CD4-positive, alpha-beta T cell (primary cell): ENCODE data around the gene LPO. TPM values are rescaled to one million over a fixed set of nuclear protein-coding genes. Genes with fewer than 3 reads are reported as not detected.

Experiments used
- ATAC-seq: fragments of 200-7000 bp; cut with Tn5 transposase; one replicate; pipeline ENCODE4 v1.10.0; 2022; ENCODE audit warnings: mild to moderate bottlenecking; ENCODE audit not compliant: poor library complexity
- CTCF ChIA-PET: fragments of 350-600 bp; sonication (Branson Sonifier 250); formaldehyde crosslinking; loops from one replicate; lab custom pipeline; 2021; ENCODE audit warnings: antibody characterized with exemption, inconsistent platforms; lab: Charles Lee
- POLR2A ChIA-PET: fragments of 350-600 bp; sonication (Branson Sonifier 250); formaldehyde crosslinking; loops from one replicate; lab custom pipeline; 2021; ENCODE audit warnings: antibody characterized with exemption, inconsistent platforms; lab: Charles Lee
- DNase-seq, 14 experiments: peaks; one replicate each; pipeline ENCODE4 v3.0.0-alpha.2; 2013 to 2020; ENCODE audit warnings: mixed read lengths in 2 of 14
- H3K27ac ChIP-seq, 2 donors: one replicate each; pipeline versions ENCODE4 v1.5.1 to v1.7.0; 2013; ENCODE audit warnings: low read length in 2 of 2, low read depth in 1 of 2, mild to moderate bottlenecking in 1 of 2
- H3K27me3 ChIP-seq, 2 experiments: 1 replicate in 1 of 2; 2 replicates in 1 of 2; pipeline versions ENCODE4 v1.6.1 to v1.7.0; 2013; ENCODE audit warnings: low read length in 2 of 2, control low read depth in 1 of 2, mild to moderate bottlenecking in 1 of 2, moderate library complexity in 1 of 2; ENCODE audit not compliant: insufficient read depth in 2 of 2, control insufficient read depth in 1 of 2
- H3K36me3 ChIP-seq: one replicate; pipeline ENCODE4 v1.6.1; 2013; ENCODE audit warnings: low read length, control low read depth; ENCODE audit not compliant: insufficient read depth
- H3K4me1 ChIP-seq: one replicate; pipeline ENCODE4 v1.6.1; 2013; ENCODE audit warnings: low read length, control low read depth; ENCODE audit not compliant: insufficient read depth
- H3K4me3 ChIP-seq: one replicate; pipeline ENCODE4 v1.5.1; 2013; ENCODE audit warnings: mild to moderate bottlenecking, low read length, moderate library complexity
- H3K9me3 ChIP-seq, 2 experiments: 1 replicate in 1 of 2; 2 replicates in 1 of 2; pipeline versions ENCODE4 v1.6.1 to v1.7.0; 2013; ENCODE audit warnings: low read length in 2 of 2, mild to moderate bottlenecking in 2 of 2, control low read depth in 1 of 2, moderate library complexity in 1 of 2; ENCODE audit not compliant: control insufficient read depth in 1 of 2, insufficient read depth in 1 of 2
- H3K27ac Mint-ChIP-seq: one replicate; pipeline ENCODE4 v1.8.0; 2020; ENCODE audit warnings: mixed read lengths
- H3K27me3 Mint-ChIP-seq: one replicate; pipeline ENCODE4 v1.8.0; 2021; ENCODE audit warnings: mixed read lengths
- H3K36me3 Mint-ChIP-seq: one replicate; pipeline ENCODE4 v1.8.0; 2021; ENCODE audit warnings: low read depth, mixed read lengths
- H3K4me1 Mint-ChIP-seq: one replicate; pipeline ENCODE4 v1.8.0; 2021; ENCODE audit warnings: low read depth, mixed read lengths
- H3K4me3 Mint-ChIP-seq: one replicate; pipeline ENCODE4 v1.8.0; 2020; ENCODE audit warnings: mild to moderate bottlenecking, mixed read lengths
- H3K9me3 Mint-ChIP-seq: one replicate; pipeline ENCODE4 v1.8.0; 2020; ENCODE audit warnings: mixed read lengths
- intact Hi-C, 2 experiments: fragments of 100-400 bp; cut with DNase I in 1 of 2; cut with micrococcal nuclease in 1 of 2; formaldehyde crosslinking; loops; one replicate each; pipeline versions ENCODE4 v1.15.1 to v1.9.0; 2023 to 2025; cut with DNase I, micrococcal nuclease
- total RNA-seq, 174 experiments: library from RNA in 2 of 174; stranded (reverse) in 2 of 174; gene quantifications; one replicate each; pipeline ENCODE4 v1.2.3 and lab custom pipeline; 2021 to 2026
- TF ChIP-seq, protein P1 (sequence below): fragments of 200-600 bp; IDR thresholded peaks from one replicate; pipeline ENCODE4 v1.8.0; 2022; ENCODE audit warnings: antibody characterized with exemption, mild to moderate bottlenecking

LPO gene
- total RNA-seq, 2 experiments from 2014 or later = not detected

DNA sequence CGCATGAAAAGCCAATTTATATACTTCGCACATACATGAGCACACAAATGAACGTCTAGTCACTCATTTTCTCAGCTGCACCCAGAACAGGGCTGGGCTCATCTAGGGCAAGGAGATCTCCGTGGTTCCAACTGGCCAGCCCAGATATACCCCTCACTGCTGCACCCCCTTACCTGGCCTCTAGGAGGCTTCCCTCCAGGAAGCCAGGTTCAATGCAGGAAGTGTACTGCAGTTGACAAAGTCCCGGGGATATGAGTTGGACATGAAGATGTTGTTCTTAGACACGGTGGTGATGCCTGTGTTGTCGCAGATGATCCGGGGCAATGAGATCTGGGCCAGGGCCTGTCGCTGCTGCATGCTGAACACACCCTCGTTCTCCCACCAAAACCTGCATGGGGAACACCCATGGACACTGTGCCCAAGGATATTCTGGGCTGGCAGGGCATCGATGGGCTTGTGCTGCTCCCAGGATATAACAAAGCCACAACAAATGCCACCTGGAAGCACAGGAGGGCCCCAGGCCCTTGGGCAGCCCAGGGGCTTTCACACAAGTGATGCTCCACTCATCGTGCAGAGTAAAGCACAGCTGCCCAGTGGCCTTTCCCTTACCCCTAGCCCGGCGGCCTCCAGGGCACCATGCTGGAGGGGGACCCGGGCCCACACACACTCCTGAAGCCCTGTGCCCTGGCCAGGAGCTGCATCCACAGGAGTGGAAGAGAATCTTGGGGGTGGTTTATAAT, 32.3 kb downstream of the LPO start:
- H3K27ac Mint-ChIP-seq = no peak overlapping the region
- ChIA-PET CTCF (no interaction called here), POLR2A (no interaction called here)
- Histone ChIP-seq H3K4me3 (no peak overlapping the region), H3K36me3 (no peaks in the 10 kb centered on the region), H3K27ac (no peak overlapping the region), H3K27me3 (peaks cover 6 to 8% of the 10 kb centered on the region in 2 experiments), H3K9me3 (no peaks in the 10 kb centered on the region), H3K4me1 (no peaks in the 10 kb centered on the region)
- no peaks in the 10 kb centered on the region for H3K36me3 Mint-ChIP-seq
- intact Hi-C loops = no loop called here
- TF ChIP-seq, protein P1, sequence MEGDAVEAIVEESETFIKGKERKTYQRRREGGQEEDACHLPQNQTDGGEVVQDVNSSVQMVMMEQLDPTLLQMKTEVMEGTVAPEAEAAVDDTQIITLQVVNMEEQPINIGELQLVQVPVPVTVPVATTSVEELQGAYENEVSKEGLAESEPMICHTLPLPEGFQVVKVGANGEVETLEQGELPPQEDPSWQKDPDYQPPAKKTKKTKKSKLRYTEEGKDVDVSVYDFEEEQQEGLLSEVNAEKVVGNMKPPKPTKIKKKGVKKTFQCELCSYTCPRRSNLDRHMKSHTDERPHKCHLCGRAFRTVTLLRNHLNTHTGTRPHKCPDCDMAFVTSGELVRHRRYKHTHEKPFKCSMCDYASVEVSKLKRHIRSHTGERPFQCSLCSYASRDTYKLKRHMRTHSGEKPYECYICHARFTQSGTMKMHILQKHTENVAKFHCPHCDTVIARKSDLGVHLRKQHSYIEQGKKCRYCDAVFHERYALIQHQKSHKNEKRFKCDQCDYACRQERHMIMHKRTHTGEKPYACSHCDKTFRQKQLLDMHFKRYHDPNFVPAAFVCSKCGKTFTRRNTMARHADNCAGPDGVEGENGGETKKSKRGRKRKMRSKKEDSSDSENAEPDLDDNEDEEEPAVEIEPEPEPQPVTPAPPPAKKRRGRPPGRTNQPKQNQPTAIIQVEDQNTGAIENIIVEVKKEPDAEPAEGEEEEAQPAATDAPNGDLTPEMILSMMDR = no peak
- no peaks in the 10 kb centered on the region for H3K9me3 Mint-ChIP-seq
- H3K4me1 Mint-ChIP-seq = no peaks in the 10 kb centered on the region
- H3K27me3 Mint-ChIP-seq = peaks cover 25% of the 10 kb centered on the region
- no peak overlapping the region for H3K4me3 Mint-ChIP-seq
- no peak for DNase-seq
- ATAC-seq = no peak

DNA sequence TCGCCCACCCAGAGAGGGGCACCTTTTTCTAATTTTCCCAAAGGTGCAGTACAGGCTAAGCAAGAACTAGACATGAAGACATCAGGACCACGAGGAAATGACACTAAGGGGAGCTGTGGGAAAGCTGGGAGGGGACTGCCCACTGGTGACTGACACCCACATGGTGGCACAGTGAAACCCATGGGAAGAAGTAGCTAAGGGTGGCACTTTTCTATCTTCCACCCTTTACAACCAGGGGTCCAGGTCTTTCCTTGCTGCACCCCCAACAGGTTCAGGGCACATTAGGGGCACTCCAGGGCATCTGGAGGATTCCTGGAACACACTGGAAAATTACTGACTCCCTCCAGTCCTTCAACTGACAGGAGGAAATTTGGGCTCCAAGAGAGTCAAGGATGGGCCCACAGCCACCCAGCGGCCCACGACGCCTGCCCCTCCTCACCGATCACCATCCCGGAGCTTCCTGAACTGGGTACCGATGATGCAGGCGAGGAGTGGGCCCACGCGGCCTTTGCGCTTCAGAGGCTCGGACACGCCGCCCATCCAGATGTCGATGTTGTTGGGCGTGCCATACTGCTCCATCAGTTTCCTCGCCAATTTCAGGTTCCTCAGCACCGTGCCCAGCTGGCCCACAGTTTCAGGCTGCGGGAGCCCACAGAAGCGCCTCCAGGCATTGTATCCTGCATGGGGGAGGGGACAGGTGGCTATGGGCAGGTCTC, 33.0 kb downstream of the LPO start:
- no peaks in the 10 kb centered on the region for H3K9me3 Mint-ChIP-seq
- H3K27ac Mint-ChIP-seq = no peak overlapping the region
- CTCF ChIA-PET = interaction anchor here (0.6 kb wide), 1 partner anchor 1453 kb away, joined by 3 read pairs; no protein-coding TSS in a partner anchor
- H3K27me3 Mint-ChIP-seq = peaks cover 23% of the 10 kb centered on the region
- H3K27ac ChIP-seq = no peak overlapping the region
- H3K27me3 ChIP-seq = peaks cover 0 to 4% of the 10 kb centered on the region in 2 experiments
- ATAC-seq = no peak
- POLR2A ChIA-PET = no interaction called here
- TF ChIP-seq, protein P1 = no peak
- H3K4me3 Mint-ChIP-seq = no peak overlapping the region
- H3K4me3 ChIP-seq = no peak overlapping the region
- H3K36me3 ChIP-seq = no peaks in the 10 kb centered on the region
- intact Hi-C loops = no loop called here
- H3K36me3 Mint-ChIP-seq = no peaks in the 10 kb centered on the region
- no peaks in the 10 kb centered on the region for H3K9me3 ChIP-seq
- DNase-seq = no peak
- H3K4me1 Mint-ChIP-seq = no peaks in the 10 kb centered on the region
- no peaks in the 10 kb centered on the region for H3K4me1 ChIP-seq

DNA sequence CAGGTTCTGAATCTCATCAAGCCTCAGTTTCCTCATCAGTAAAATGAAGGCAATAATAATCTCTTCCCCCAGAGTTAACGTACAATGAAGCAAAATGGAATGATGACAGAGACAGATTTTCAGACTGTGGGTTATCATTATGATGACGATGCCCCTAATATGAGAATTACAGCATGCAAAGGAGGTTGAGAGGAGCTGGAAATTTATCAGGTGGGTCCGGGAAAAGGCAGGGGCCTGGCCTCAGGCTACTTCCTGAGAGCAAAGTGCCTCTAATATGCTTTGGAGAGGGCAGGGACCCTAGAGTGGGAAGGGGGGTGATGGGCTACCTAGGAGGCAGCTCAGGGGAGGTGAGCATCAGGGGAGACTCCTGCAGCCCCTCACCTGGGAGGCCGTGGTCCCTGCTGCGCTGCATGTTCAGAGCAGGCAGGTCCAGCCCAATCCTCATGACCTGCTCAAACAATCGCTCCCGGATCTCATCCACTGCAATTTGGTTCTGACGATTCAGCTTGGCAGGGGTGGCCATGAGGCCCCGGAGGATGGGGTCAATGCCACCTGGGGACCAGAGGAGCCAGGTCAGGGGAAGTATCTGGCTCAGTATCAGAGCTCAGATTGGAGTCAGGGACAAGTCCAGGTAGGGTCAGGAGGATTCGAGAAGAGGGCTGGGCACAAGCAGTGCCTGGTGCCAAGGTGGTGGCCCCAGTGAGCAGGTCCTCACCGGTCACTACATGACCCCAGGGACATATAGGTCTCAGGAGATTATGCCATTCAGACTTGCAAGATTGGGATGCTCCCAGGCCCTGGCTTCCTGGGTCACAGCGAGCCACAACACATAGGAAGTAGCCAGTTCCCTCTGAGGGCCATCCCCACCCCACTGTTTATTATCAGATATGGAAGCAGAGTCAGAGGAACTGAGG, 34.2 kb downstream of the LPO start:
- Mint-ChIP-seq H3K4me3 (no peak overlapping the region), H3K4me1 (no peaks in the 10 kb centered on the region), H3K27me3 (peaks cover 17% of the 10 kb centered on the region), H3K27ac (no peak overlapping the region), H3K36me3 (no peaks in the 10 kb centered on the region), H3K9me3 (no peaks in the 10 kb centered on the region)
- ChIA-PET POLR2A (no interaction called here), CTCF (interaction anchor here (0.6 kb wide), 1 partner anchor 1452 kb away, joined by 3 read pairs; no protein-coding TSS in a partner anchor)
- TF ChIP-seq, protein P1 = no peak
- peaks cover 0 to under 1% of the 10 kb centered on the region in 2 experiments for H3K27me3 ChIP-seq
- intact Hi-C loops = no loop called here
- no peak overlapping the region for H3K27ac ChIP-seq
- DNase-seq (no peak), ATAC-seq (no peak)
- H3K9me3 ChIP-seq = no peaks in the 10 kb centered on the region
- H3K36me3 ChIP-seq = no peaks in the 10 kb centered on the region
- no peaks in the 10 kb centered on the region for H3K4me1 ChIP-seq
- H3K4me3 ChIP-seq = no peak overlapping the region
